ENCODE results near the gene GNPTG. TPM values are rescaled to one million over a fixed set of nuclear protein-coding genes. Genes with fewer than 3 reads are reported as not detected.

The GNPTG gene
- total and polyA plus RNA-seq, 2 of the 13 experiments (the other 11 are each of a cell fraction or from before 2014, with no cell fraction given) = 22.7 to 71.1 TPM

DNA sequence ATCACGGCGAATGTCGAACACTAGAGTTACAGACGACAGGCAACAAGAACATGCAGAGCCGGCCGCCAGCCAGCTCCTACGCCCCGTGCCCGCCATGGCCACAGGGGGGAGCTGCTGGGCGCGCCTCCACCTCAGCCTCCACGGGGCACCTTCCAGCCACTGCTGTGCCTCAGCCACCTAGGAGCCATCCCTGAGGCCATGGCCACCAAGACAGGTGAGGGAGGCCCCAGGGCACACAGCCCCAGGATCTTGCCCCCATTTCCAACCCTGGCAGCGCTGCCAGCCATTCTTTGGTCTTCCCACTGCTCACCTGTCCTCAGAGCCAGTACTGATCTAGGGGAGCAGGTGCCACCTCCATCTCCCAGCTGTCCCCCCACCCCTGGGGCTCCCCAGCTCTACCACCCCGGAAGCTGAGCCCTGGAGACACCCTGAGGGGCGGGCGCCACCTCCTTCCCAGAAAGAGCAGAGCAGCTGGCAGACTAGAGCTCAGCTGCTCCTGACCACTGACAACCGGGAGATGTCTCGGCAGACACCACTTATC lies 11.8 kb downstream of the GNPTG start (continued):
- TF ChIP-seq, protein P1, sequence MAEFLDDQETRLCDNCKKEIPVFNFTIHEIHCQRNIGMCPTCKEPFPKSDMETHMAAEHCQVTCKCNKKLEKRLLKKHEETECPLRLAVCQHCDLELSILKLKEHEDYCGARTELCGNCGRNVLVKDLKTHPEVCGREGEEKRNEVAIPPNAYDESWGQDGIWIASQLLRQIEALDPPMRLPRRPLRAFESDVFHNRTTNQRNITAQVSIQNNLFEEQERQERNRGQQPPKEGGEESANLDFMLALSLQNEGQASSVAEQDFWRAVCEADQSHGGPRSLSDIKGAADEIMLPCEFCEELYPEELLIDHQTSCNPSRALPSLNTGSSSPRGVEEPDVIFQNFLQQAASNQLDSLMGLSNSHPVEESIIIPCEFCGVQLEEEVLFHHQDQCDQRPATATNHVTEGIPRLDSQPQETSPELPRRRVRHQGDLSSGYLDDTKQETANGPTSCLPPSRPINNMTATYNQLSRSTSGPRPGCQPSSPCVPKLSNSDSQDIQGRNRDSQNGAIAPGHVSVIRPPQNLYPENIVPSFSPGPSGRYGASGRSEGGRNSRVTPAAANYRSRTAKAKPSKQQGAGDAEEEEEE (CRISPR knock-in tag; IDR thresholded peaks at IDR 0.05; ENCODE audit: borderline replicate concordance) = no peak
- TF ChIP-seq ZKSCAN1 (IDR thresholded peaks at IDR 0.05; ENCODE audit: low read length) (no peak), ELF4 (CRISPR knock-in tag; IDR thresholded peaks at IDR 0.05; ENCODE audit: borderline replicate concordance) (no peak), ZNF674 (CRISPR knock-in tag; IDR thresholded peaks at IDR 0.05; ENCODE audit: low read depth) (no peak), AGO2 (optimal IDR thresholded peaks at IDR 0.05; ENCODE audit: low read depth, low read length) (peak; percentile 69), CAMTA2 (CRISPR knock-in tag; IDR thresholded peaks at IDR 0.05; ENCODE audit: borderline replicate concordance) (no peak), SIN3B (IDR thresholded peaks at IDR 0.05; ENCODE audit: low read length) (no peak), AHR (CRISPR knock-in tag; IDR thresholded peaks at IDR 0.05) (no peak), ZNF720 (CRISPR knock-in tag; IDR thresholded peaks at IDR 0.05) (no peak), ZNF768 (CRISPR knock-in tag; IDR thresholded peaks at IDR 0.05) (no peak), FOSL1 (CRISPR knock-in tag; IDR thresholded peaks at IDR 0.05; ENCODE audit: borderline replicate concordance) (no peak), KDM5B (CRISPR knock-in tag; IDR thresholded peaks at IDR 0.05; ENCODE audit: borderline replicate concordance) (0 out of 2 replicates have a peak, but pooled peaks have one; percentile 26), JUND (CRISPR knock-in tag; IDR thresholded peaks at IDR 0.05) (no peak), CEBPG (CRISPR knock-in tag; IDR thresholded peaks at IDR 0.05) (no peak), ZNF782 (CRISPR knock-in tag; IDR thresholded peaks at IDR 0.05; ENCODE audit: borderline replicate concordance) (no peak), STAT5B (CRISPR knock-in tag; IDR thresholded peaks at IDR 0.05) (no peak), STAG1 (CRISPR knock-in tag; IDR thresholded peaks at IDR 0.05) (peak; percentile 82), ATAD3A (CRISPR knock-in tag; IDR thresholded peaks at IDR 0.05) (no peak)
- TF ChIP-seq, protein P2, sequence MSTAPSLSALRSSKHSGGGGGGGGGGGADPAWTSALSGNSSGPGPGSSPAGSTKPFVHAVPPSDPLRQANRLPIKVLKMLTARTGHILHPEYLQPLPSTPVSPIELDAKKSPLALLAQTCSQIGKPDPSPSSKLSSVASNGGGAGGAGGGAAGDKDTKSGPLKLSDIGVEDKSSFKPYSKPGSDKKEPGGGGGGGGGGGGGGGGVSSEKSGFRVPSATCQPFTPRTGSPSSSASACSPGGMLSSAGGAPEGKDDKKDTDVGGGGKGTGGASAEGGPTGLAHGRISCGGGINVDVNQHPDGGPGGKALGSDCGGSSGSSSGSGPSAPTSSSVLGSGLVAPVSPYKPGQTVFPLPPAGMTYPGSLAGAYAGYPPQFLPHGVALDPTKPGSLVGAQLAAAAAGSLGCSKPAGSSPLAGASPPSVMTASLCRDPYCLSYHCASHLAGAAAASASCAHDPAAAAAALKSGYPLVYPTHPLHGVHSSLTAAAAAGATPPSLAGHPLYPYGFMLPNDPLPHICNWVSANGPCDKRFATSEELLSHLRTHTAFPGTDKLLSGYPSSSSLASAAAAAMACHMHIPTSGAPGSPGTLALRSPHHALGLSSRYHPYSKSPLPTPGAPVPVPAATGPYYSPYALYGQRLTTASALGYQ (CRISPR knock-in tag; IDR thresholded peaks at IDR 0.05) = no peak
- TF ChIP-seq, protein P3, sequence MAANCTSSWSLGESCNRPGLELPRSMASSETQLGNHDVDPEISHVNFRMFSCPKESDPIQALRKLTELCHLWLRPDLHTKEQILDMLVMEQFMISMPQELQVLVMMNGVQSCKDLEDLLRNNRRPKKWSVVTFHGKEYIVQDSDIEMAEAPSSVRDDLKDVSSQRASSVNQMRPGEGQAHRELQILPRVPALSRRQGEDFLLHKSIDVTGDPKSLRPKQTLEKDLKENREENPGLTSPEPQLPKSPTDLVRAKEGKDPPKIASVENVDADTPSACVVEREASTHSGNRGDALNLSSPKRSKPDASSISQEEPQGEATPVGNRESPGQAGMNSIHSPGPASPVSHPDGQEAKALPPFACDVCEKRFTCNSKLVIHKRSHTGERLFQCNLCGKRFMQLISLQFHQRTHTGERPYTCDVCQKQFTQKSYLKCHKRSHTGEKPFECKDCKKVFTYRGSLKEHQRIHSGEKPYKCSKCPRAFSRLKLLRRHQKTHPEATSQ (CRISPR knock-in tag; IDR thresholded peaks at IDR 0.05; ENCODE audit: borderline replicate concordance) = no peak
- TF ChIP-seq, protein P4, sequence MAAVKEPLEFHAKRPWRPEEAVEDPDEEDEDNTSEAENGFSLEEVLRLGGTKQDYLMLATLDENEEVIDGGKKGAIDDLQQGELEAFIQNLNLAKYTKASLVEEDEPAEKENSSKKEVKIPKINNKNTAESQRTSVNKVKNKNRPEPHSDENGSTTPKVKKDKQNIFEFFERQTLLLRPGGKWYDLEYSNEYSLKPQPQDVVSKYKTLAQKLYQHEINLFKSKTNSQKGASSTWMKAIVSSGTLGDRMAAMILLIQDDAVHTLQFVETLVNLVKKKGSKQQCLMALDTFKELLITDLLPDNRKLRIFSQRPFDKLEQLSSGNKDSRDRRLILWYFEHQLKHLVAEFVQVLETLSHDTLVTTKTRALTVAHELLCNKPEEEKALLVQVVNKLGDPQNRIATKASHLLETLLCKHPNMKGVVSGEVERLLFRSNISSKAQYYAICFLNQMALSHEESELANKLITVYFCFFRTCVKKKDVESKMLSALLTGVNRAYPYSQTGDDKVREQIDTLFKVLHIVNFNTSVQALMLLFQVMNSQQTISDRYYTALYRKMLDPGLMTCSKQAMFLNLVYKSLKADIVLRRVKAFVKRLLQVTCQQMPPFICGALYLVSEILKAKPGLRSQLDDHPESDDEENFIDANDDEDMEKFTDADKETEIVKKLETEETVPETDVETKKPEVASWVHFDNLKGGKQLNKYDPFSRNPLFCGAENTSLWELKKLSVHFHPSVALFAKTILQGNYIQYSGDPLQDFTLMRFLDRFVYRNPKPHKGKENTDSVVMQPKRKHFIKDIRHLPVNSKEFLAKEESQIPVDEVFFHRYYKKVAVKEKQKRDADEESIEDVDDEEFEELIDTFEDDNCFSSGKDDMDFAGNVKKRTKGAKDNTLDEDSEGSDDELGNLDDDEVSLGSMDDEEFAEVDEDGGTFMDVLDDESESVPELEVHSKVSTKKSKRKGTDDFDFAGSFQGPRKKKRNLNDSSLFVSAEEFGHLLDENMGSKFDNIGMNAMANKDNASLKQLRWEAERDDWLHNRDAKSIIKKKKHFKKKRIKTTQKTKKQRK (IDR thresholded peaks at IDR 0.05; ENCODE audit: low read length) = no peak
- TF ChIP-seq, protein P5, sequence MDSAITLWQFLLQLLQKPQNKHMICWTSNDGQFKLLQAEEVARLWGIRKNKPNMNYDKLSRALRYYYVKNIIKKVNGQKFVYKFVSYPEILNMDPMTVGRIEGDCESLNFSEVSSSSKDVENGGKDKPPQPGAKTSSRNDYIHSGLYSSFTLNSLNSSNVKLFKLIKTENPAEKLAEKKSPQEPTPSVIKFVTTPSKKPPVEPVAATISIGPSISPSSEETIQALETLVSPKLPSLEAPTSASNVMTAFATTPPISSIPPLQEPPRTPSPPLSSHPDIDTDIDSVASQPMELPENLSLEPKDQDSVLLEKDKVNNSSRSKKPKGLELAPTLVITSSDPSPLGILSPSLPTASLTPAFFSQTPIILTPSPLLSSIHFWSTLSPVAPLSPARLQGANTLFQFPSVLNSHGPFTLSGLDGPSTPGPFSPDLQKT (CRISPR knock-in tag; IDR thresholded peaks at IDR 0.05; ENCODE audit: borderline replicate concordance) = no peak
